HepG2 (cell line): Measurements from ENCODE around the gene ACBD6. TPM values are rescaled to one million over a fixed set of nuclear protein-coding genes. Genes with fewer than 3 reads are reported as not detected.

Experiments used
- ATAC-seq: fragments of 200-7000 bp; cut with Tn5 transposase; 3 replicates; pipeline ENCODE4 v1.9.1; 2020; ENCODE audit warnings: mild to moderate bottlenecking, moderate library complexity
- BruUV-seq: library from RNA; stranded (reverse); fragments of 400-500 nt; replicated peaks from 2 replicates; lab custom pipeline; 2021; lab: Mats Ljungman, UMichigan
- CTCF ChIA-PET: fragments of 300-600 bp; formaldehyde crosslinking; extraction: SDS; loops from one replicate; lab custom pipeline; 2021; ENCODE audit warnings: low total read pairs, inconsistent platforms, low intra/inter-chr PET ratio; lab: Yijun Ruan, JAX
- POLR2A ChIA-PET: fragments of 350-600 bp; sonication (Branson Sonifier 250); formaldehyde crosslinking; loops from one replicate; lab custom pipeline; 2020; ENCODE audit warnings: antibody characterized with exemption, inconsistent platforms; lab: Yijun Ruan, JAX
- DNase-seq: peaks from one replicate; pipeline ENCODE4 v3.0.0-alpha.2; 2015; ENCODE audit warnings: low spot score
- FAIRE-seq: peaks from 3 replicates; lab custom pipeline; 2011; peaks lifted over from hg19 to GRCh38; lab: Jason Lieb, UNC
- H2AFZ ChIP-seq: one replicate; pipeline ENCODE4 v1.6.1; 2011; ENCODE audit warnings: low read length, inconsistent platforms
- H3K27ac ChIP-seq: fragments of 300-600 bp; 3 replicates; pipeline ENCODE4 v1.8.0; 2011; ENCODE audit warnings: mixed run types, mild to moderate bottlenecking, mixed read lengths, low read length, inconsistent platforms; ENCODE audit not compliant: insufficient read depth; ENCODE audit errors: extremely low read length
- H3K27me3 ChIP-seq, 2 experiments: fragments of 200-600 bp in 1 of 2; 2 replicates in 1 of 2; 3 replicates in 1 of 2; pipeline versions ENCODE4 v1.6.0 to v1.8.0; 2011; ENCODE audit warnings: low read length in 2 of 2, mild to moderate bottlenecking in 2 of 2, moderate library complexity in 2 of 2, inconsistent platforms in 1 of 2; ENCODE audit not compliant: insufficient read depth in 2 of 2, control insufficient read depth in 1 of 2
- H3K36me3 ChIP-seq, 2 experiments: fragments of 200-600 bp in 1 of 2; replicated peaks in 1 of 2; 2 replicates in 1 of 2; 3 replicates in 1 of 2; pipeline versions ENCODE4 v1.5.1 to v1.8.0; 2011; ENCODE audit warnings: low read length in 2 of 2, inconsistent platforms in 1 of 2; ENCODE audit not compliant: insufficient read depth in 2 of 2, control insufficient read depth in 1 of 2
- H3K4me1 ChIP-seq: 2 replicates; pipeline ENCODE4 v1.5.1; 2012; ENCODE audit warnings: low read length, inconsistent platforms; ENCODE audit not compliant: insufficient read depth
- H3K4me2 ChIP-seq: 2 replicates; pipeline ENCODE4 v1.6.0; 2011; ENCODE audit warnings: low read depth, low read length, inconsistent platforms
- H3K4me3 ChIP-seq, 3 experiments: fragments of 200-600 bp in 1 of 3; sonication (generic), shearing (Covaris generic) in 1 of 3; replicated peaks in 1 of 3; 2 replicates each; pipeline ENCODE4 v1.5.1; 2011 to 2016; ENCODE audit warnings: low read length in 3 of 3, inconsistent platforms in 2 of 3, low read depth in 2 of 3, mild to moderate bottlenecking in 2 of 3, control low read depth in 1 of 3, mixed read lengths in 1 of 3; ENCODE audit not compliant: insufficient read depth in 1 of 3
- H3K79me2 ChIP-seq: one replicate; pipeline ENCODE4 v1.6.1; 2011; ENCODE audit warnings: low read length, inconsistent platforms; ENCODE audit not compliant: insufficient read depth
- H3K9ac ChIP-seq: 2 replicates; pipeline ENCODE4 v1.6.0; 2011; ENCODE audit warnings: mild to moderate bottlenecking, low read depth, low read length, inconsistent platforms; ENCODE audit not compliant: insufficient read depth
- H3K9me3 ChIP-seq: 2 replicates; pipeline ENCODE4 v1.5.1; 2012; ENCODE audit warnings: mild to moderate bottlenecking, low read length
- H4K20me1 ChIP-seq: 2 replicates; pipeline ENCODE4 v1.6.0; 2011; ENCODE audit warnings: inconsistent platforms, mild to moderate bottlenecking, low read length, moderate library complexity; ENCODE audit not compliant: insufficient read depth
- ASH2L ChIP-seq: fragments of 300-600, 200-600 bp; sonication (generic); IDR thresholded peaks from 2 replicates; pipeline ENCODE4 v1.7.0; 2017; ENCODE audit warnings: low read depth, mild to moderate bottlenecking, moderate library complexity, mixed read lengths, low read length; ENCODE audit not compliant: insufficient read length
- ERF ChIP-seq: IDR thresholded peaks from 2 replicates; pipeline ENCODE4 v1.6.1; 2018; ENCODE audit warnings: missing biosample characterization, missing genetic modification reagents
- GLI4 ChIP-seq: sonication (generic); formaldehyde crosslinking; IDR thresholded peaks from 2 replicates; pipeline ENCODE4 v1.5.1; 2020; ENCODE audit warnings: missing genetic modification reagents, mild to moderate bottlenecking, moderate library complexity, borderline replicate concordance
- HOXA3 ChIP-seq: sonication (generic); formaldehyde crosslinking; IDR thresholded peaks from 2 replicates; pipeline ENCODE4 v1.5.0; 2020; ENCODE audit warnings: missing genetic modification reagents
- MAF1 ChIP-seq: sonication (generic); formaldehyde crosslinking; IDR thresholded peaks from 2 replicates; pipeline ENCODE4 v1.5.0; 2020; ENCODE audit warnings: missing genetic modification reagents, borderline replicate concordance
- MAFG ChIP-seq: sonication (generic); formaldehyde crosslinking; IDR thresholded peaks from 2 replicates; pipeline ENCODE4 v1.5.1; 2020; ENCODE audit warnings: mild to moderate bottlenecking, missing genetic modification reagents
- ZEB1 ChIP-seq: IDR thresholded peaks from 2 replicates; pipeline ENCODE4 v1.6.1; 2012; ENCODE audit warnings: mild to moderate bottlenecking, low read depth, inconsistent platforms; ENCODE audit not compliant: insufficient replicate concordance
- ZNF652 ChIP-seq: IDR thresholded peaks from 2 replicates; pipeline ENCODE4 v1.6.1; 2016; ENCODE audit warnings: low read depth, borderline replicate concordance
- ZNF749 ChIP-seq: sonication (generic); formaldehyde crosslinking; IDR thresholded peaks from 2 replicates; pipeline ENCODE4 v1.8.0; 2022; ENCODE audit warnings: mild to moderate bottlenecking, missing genetic modification reagents, moderate library complexity, borderline replicate concordance
- WGBS: methylation state at CpG from one replicate; pipeline ENCODE4 v1.1.6; 2017; ENCODE audit warnings: low lambda C conversion rate; 5-methylcytosine and 5-hydroxymethylcytosine counted together
- in situ Hi-C: cut with HindIII; loops from 2 replicates; pipeline ENCODE4 v1.10.0; 2017; ENCODE audit warnings: low pct_unique_long_range_greater_than_20kb; ENCODE audit not compliant: extremely low pct_ligation_motif_present
- intact Hi-C: fragments of 100-400 bp; cut with micrococcal nuclease; formaldehyde crosslinking; loops from one replicate; pipeline ENCODE4 v1.10.0; 2022; ENCODE audit not compliant: unreplicated experiment
- polyA plus RNA-seq, 8 experiments: library from polyadenylated mRNA; depleted of rRNA in 3 of 8; stranded (reverse) in 7 of 8; unstranded in 1 of 8; fragments of >200 nt; fragmentation: Illumina TruSeq in 4 of 8; extraction: Trizol in 4 of 8; gene quantifications; 2 replicates each; pipeline versions ENCODE4 v1.2.1 to v1.2.3, GENCODE V29; 2011 to 2016; ENCODE audit warnings: low read depth in 4 of 8, missing spikeins in 1 of 8, mixed read lengths in 1 of 8; ENCODE audit not compliant: insufficient read depth in 1 of 8
- total RNA-seq, 5 experiments: library from RNA; depleted of rRNA; stranded (reverse); fragments of >200 nt; fragmentation: Illumina TruSeq; extraction: Trizol; gene quantifications; 2 replicates each; pipeline ENCODE4 v1.2.3, GENCODE V29; 2016; ENCODE audit warnings: low read depth in 1 of 5
- TF ChIP-seq, protein P1 (sequence below): sonication (generic); formaldehyde crosslinking; IDR thresholded peaks from 2 replicates; pipeline ENCODE4 v1.5.1; 2020; ENCODE audit warnings: missing genetic modification reagents, mild to moderate bottlenecking, borderline replicate concordance
- TF ChIP-seq, protein P2 (sequence below): sonication (generic); formaldehyde crosslinking; IDR thresholded peaks from 2 replicates; pipeline ENCODE4 v1.4.0; 2020; ENCODE audit warnings: low read depth, missing genetic modification reagents
- TF ChIP-seq, protein P3 (sequence below): sonication (generic); formaldehyde crosslinking; IDR thresholded peaks from 2 replicates; pipeline ENCODE4 v1.5.0; 2020; ENCODE audit warnings: missing genetic modification reagents
- TF ChIP-seq, protein P4 (sequence below): sonication (generic); formaldehyde crosslinking; IDR thresholded peaks from 2 replicates; pipeline ENCODE4 v1.8.0; 2022; ENCODE audit warnings: mild to moderate bottlenecking, missing genetic modification reagents; ENCODE audit not compliant: insufficient replicate concordance
- TF ChIP-seq, protein P5 (sequence below): sonication (generic); formaldehyde crosslinking; IDR thresholded peaks from 2 replicates; pipeline ENCODE4 v1.8.1; 2023; ENCODE audit warnings: mild to moderate bottlenecking, missing genetic modification reagents, borderline replicate concordance
- TF ChIP-seq, protein P6 (sequence below): sonication (generic); formaldehyde crosslinking; IDR thresholded peaks from 2 replicates; pipeline ENCODE4 v1.4.0; 2020; ENCODE audit warnings: missing genetic modification reagents

ACBD6 gene
- total and polyA plus RNA-seq, 2 of the 13 experiments (the other 11 are each of a cell fraction or from before 2014, with no cell fraction given): 33.5 to 47.2 TPM

DNA sequence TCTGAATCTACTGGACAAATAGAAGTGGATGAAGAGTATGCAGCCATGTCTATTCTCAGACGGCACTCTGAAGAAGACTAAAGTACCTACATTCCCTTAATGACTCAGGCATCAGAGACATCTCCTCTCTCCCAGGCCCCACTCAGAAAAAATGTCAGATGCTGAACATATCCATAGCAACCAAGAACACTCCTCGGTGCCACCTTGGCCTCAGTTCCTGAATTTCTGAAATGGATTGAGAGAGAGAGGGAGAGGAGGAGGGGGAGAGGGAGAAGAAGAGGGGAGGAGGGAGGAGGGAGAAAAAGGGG, 40.4 kb upstream of the ACBD6 start:
- no peak for DNase-seq
- no peaks in the 10 kb centered on the region for H3K4me1 ChIP-seq
- H2AFZ ChIP-seq: no peak overlapping the region
- intact Hi-C loops: no loop called here
- H3K79me2 ChIP-seq: no peaks in the 10 kb centered on the region
- 0% methylated on average over 2 of the region's 2 CpGs for WGBS
- no TSS peak for BruUV-seq
- no peak overlapping the region for H3K27ac ChIP-seq
- in situ Hi-C loops: no loop called here
- ChIA-PET POLR2A (no interaction called here), CTCF (no interaction called here)
- ATAC-seq: no peak
- FAIRE-seq: no peak
- H3K4me3 ChIP-seq: no peak overlapping the region
- H3K9me3 ChIP-seq: no peaks in the 10 kb centered on the region
- no peaks in the 10 kb centered on the region for H4K20me1 ChIP-seq
- H3K36me3 ChIP-seq: no peaks in the 10 kb centered on the region
- no peak overlapping the region for H3K4me2 ChIP-seq
- H3K27me3 ChIP-seq: no peaks in the 10 kb centered on the region; a peak in 3 of 5 replicates
- H3K9ac ChIP-seq: no peak overlapping the region
- TF ChIP-seq MAFG (CRISPR knock-in tag): no peak
- TF ChIP-seq, protein P1, sequence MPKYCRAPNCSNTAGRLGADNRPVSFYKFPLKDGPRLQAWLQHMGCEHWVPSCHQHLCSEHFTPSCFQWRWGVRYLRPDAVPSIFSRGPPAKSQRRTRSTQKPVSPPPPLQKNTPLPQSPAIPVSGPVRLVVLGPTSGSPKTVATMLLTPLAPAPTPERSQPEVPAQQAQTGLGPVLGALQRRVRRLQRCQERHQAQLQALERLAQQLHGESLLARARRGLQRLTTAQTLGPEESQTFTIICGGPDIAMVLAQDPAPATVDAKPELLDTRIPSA (CRISPR knock-in tag): no peak
- TF ChIP-seq ZNF652: no peak
- TF ChIP-seq, protein P2, sequence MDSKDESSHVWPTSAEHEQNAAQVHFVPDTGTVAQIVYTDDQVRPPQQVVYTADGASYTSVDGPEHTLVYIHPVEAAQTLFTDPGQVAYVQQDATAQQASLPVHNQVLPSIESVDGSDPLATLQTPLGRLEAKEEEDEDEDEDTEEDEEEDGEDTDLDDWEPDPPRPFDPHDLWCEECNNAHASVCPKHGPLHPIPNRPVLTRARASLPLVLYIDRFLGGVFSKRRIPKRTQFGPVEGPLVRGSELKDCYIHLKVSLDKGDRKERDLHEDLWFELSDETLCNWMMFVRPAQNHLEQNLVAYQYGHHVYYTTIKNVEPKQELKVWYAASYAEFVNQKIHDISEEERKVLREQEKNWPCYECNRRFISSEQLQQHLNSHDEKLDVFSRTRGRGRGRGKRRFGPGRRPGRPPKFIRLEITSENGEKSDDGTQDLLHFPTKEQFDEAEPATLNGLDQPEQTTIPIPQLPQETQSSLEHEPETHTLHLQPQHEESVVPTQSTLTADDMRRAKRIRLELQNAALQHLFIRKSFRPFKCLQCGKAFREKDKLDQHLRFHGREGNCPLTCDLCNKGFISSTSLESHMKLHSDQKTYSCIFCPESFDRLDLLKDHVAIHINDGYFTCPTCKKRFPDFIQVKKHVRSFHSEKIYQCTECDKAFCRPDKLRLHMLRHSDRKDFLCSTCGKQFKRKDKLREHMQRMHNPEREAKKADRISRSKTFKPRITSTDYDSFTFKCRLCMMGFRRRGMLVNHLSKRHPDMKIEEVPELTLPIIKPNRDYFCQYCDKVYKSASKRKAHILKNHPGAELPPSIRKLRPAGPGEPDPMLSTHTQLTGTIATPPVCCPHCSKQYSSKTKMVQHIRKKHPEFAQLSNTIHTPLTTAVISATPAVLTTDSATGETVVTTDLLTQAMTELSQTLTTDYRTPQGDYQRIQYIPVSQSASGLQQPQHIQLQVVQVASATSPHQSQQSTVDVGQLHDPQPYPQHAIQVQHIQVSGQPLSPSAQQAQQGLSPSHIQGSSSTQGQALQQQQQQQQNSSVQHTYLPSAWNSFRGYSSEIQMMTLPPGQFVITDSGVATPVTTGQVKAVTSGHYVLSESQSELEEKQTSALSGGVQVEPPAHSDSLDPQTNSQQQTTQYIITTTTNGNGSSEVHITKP (CRISPR knock-in tag): no peak
- TF ChIP-seq, protein P3, sequence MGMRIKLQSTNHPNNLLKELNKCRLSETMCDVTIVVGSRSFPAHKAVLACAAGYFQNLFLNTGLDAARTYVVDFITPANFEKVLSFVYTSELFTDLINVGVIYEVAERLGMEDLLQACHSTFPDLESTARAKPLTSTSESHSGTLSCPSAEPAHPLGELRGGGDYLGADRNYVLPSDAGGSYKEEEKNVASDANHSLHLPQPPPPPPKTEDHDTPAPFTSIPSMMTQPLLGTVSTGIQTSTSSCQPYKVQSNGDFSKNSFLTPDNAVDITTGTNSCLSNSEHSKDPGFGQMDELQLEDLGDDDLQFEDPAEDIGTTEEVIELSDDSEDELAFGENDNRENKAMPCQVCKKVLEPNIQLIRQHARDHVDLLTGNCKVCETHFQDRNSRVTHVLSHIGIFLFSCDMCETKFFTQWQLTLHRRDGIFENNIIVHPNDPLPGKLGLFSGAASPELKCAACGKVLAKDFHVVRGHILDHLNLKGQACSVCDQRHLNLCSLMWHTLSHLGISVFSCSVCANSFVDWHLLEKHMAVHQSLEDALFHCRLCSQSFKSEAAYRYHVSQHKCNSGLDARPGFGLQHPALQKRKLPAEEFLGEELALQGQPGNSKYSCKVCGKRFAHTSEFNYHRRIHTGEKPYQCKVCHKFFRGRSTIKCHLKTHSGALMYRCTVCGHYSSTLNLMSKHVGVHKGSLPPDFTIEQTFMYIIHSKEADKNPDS (CRISPR knock-in tag): no peak
- no peak for TF ChIP-seq ASH2L
- no peak for TF ChIP-seq HOXA3 (CRISPR knock-in tag)
- TF ChIP-seq ERF (CRISPR knock-in tag): no peak
- TF ChIP-seq, protein P4, sequence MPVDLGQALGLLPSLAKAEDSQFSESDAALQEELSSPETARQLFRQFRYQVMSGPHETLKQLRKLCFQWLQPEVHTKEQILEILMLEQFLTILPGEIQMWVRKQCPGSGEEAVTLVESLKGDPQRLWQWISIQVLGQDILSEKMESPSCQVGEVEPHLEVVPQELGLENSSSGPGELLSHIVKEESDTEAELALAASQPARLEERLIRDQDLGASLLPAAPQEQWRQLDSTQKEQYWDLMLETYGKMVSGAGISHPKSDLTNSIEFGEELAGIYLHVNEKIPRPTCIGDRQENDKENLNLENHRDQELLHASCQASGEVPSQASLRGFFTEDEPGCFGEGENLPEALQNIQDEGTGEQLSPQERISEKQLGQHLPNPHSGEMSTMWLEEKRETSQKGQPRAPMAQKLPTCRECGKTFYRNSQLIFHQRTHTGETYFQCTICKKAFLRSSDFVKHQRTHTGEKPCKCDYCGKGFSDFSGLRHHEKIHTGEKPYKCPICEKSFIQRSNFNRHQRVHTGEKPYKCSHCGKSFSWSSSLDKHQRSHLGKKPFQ (CRISPR knock-in tag): no peak
- no peak for TF ChIP-seq ZEB1
- TF ChIP-seq, protein P5, sequence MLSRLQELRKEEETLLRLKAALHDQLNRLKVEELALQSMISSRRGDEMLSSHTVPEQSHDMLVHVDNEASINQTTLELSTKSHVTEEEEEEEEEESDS (CRISPR knock-in tag): no peak
- no peak for TF ChIP-seq MAF1 (CRISPR knock-in tag)
- TF ChIP-seq, protein P6, sequence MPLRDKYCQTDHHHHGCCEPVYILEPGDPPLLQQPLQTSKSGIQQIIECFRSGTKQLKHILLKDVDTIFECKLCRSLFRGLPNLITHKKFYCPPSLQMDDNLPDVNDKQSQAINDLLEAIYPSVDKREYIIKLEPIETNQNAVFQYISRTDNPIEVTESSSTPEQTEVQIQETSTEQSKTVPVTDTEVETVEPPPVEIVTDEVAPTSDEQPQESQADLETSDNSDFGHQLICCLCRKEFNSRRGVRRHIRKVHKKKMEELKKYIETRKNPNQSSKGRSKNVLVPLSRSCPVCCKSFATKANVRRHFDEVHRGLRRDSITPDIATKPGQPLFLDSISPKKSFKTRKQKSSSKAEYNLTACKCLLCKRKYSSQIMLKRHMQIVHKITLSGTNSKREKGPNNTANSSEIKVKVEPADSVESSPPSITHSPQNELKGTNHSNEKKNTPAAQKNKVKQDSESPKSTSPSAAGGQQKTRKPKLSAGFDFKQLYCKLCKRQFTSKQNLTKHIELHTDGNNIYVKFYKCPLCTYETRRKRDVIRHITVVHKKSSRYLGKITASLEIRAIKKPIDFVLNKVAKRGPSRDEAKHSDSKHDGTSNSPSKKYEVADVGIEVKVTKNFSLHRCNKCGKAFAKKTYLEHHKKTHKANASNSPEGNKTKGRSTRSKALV: no peak
- TF ChIP-seq GLI4: no peak
- no peak for TF ChIP-seq ZNF749 (CRISPR knock-in tag)
